HG03025 (cell line): ENCODE results near the gene AHR.

Source experiments
- ATAC-seq: cut with Tn5 transposase; IDR thresholded peaks from one replicate; pipeline ENCODE4 v1.9.1; 2021; ENCODE audit warnings: mild to moderate bottlenecking, moderate library complexity; ENCODE audit not compliant: unreplicated experiment, low FRiP score

The AHR gene

DNA sequence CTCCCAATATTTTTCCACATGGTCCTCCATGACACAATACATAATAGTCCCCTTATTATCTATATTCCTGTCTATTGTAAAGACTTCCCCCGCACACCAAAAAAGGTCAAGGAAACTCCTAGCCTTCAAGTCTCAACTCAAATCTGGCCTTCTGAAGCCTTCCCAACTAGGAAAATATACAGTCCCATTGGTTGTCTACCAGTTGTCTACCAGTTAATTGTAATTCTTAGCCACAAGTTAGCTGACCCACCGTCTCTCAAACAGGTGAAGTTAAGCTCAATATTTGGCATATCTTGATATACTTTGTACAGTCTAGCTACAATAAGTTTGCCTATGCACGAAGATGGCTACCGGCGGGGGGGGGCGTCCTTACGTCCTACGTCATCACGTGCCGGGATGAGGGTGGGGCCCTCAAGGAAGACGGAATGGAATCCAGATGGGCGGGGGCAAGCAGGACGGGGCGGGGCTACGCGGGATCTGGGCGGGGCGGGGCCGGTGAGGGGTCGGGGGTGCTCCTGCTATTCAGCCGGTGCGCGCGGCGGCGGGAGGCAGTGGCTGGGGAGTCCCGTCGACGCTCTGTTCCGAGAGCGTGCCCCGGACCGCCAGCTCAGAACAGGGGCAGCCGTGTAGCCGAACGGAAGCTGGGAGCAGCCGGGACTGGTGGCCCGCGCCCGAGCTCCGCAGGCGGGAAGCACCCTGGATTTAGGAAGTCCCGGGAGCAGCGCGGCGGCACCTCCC lies at the start of gene AHR:
Gene AHR, plus strand, starts transcription at position 551 of the 738 bp plus-strand sequence. CDS start 613 bp downstream, outside the sequence.
- ATAC-seq, result peak; percentile 50

DNA sequence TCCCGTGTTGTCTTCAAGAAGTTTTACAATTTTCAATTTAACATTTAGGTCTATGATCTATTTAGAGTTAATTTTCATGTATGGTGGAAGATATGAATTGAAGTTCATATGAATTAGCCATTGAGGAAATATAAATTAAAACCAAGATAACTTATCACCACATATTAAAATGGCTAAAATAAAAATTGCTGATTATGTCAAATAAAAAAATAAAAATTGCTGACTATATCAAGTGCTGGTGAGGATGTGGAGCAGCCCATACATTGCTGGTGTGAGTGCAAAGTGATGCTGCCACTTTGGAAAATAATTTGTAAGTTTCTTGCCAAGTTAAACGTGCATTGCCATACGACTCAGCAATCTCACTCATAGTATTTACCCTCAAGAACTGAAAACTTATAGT lies 44.6 kb upstream of the AHR start:
- no peak for ATAC-seq

DNA sequence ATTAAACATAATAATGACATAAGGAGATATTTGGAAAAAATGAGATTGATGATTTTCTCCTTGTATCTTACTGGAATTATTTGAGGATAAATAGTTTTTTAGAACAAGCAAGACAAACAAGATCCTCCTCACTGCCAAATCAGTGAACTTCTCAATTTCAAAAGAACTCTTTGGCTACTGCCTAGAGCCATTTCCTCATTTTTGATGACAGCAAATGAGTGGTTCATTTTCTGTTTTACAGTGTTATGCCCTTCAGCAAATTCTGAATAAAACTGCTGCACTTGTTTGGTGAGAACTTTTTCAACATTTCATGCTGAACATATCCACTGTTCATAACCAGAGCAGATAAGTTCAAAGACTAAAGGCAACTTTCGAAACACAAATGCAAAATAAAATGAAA lies 42.5 kb upstream of the AHR start:
- ATAC-seq, result no peak

DNA sequence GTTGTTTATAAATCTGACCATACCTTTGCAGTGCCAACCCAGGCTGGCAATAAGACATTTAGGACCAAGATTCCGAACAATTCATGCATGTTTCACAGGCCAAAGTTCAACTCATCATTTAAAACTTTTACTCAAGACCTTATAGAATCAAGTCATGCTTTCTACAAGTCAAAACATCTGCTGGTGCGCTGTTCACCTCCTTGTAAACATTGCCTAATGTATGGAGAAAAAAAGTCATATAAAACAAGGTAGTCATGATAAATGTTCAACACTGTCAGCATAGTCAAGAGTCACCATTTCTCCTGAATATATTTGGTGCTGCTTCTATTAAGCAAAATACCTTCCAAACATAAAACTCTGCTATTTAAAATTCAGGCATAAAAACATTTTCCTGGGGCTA lies 42.1 kb upstream of the AHR start:
- ATAC-seq, result no peak

DNA sequence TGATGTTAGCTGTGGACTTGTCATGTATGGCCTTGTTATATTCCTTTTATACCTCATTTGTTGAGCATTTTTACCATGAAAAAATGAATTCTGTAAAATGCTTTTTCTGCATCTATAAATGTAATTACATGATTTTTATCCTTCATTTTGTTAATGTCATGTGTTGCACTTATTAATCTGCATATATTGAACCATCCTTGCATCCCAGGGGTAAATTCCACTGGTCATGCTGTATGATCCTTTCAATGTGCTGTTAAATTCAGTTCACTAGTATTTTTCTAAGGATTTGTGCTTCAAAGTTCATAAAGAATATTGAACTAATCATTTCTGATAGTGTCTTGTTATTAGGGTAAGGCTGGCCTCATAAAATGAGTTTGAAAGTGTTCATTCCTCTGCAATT lies 31.9 kb upstream of the AHR start:
- no peak for ATAC-seq

DNA sequence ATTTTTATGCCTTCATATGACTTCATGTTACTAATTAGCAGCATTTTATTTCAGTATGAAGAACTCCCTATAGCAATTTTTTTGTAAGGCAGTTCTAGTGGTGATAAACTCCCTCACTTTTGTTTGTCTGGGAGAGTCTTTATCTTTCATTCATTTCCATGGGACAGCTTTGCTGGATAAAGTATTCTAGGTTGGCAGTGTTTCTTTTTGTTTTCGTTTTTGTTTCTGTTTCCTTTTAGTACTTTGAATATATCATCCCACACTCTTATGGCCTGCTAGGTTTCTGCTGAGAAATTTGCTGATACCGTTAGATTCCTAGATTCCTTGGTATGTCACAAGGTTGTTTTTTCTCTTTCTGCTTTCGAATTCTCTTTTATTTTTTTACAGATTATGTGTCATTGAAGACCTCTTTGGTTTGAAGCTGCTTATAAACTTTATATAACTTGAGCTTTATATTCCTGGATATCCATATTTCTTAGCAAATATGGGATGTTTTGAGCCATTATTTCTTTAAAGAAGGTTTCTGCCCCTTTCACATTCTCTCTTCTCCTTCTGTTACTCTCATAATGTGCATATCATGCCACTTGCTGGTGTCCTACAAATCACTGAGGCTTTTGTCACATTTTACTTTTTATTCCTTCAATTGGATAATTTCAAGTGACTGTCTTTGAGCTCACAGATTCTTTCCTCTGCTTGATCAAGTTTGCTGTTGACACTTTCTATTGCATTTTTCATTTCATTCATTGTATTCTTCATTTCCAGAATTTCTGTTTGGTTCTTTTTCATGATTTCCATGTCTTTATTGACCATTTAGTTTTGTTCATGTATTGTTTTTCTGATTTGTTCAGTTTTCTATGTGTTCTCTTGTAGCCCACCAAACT lies 28.9 kb upstream of the AHR start:
- no peak for ATAC-seq

DNA sequence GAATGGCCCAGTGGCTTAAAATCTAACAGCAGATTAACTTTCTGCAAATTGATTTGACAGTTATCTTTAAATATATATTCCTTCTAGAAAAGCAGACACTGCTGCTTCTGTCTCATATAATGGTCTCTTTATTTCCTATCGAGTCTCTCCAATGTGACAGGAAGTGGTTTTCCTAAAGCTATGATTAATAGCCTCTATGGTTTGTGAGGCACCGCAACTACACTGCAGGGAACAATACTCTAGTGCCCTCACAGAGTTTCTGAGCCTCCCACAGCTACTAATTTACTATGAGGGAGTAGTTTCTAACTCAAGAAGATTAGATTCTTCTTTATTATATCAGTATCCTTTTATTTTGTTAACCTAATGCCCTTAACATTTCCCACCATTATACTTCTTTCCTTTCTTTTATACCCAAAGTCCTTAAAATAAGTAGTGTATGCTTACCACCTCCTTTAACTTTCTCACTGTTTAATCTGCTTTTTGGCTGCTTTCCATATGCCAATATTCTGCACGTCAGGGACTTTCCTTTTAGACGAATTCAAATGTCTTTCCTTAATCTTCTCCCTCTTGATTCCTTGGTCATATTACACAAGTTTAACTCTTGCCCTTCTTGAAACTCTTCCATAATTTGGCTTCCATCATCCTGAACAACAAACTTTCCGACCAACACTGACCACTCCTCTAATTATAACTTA lies 23.8 kb upstream of the AHR start:
- ATAC-seq, result no peak

DNA sequence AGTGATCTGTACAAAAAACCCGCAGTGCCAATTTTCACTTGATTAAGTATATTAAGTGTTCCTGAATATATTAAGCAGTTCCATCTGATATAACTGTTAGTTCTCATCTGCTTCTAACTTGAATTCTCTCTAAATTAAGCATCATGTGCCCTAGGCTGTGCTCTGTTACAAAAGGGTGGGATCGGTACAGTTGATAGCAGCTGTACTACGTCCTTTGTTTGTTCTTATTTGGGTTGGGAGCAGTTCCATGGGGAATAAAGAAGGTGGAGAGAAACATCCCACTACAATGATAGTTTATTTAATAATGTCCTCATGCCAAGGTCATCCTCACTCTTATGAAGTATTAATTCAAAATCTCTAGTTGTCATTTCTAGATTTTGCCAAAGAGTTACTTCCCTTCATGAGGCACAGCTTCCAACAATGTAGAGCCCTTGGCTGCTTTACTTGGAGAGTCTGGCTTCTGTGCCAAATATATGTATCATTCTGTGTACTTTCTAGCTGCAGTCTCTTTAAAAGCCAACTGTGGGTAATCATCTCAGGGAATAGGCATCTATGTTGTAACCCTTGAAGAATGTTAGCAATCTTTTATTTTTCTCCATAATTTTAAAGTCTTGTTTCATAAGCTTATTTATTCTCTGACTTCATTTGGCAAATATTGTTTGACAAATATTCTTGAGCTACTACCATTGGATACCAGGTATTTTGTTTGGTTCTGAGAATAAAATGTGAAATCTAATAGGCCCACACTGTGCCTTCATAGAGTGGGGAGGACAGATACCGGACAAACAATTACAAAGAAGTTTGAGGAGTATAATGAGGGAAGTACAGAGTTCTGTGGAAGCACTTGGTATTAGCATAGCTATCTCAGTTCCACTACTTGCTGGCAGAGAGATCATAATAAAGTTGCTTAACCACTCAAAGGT lies 22.4 kb upstream of the AHR start:
- ATAC-seq, result no peak

DNA sequence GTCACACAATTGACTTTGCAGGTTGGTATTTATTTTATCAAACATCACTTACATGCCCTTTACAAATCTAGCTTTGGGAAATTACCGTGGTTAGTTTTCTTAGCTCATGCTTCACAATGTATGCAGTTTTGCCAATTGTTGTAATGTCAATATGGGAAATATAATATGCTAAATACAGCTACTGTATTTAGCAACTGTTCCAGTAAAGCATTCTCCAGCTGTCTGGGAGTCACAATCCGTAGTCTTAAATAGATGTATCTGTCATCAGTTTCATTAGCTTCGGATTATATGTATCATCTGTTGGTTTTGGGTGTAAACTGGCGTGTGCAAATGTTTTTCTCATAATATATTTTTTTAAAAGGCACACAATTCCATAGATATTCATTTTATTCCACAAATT lies 19.4 kb upstream of the AHR start:
- ATAC-seq, result no peak

DNA sequence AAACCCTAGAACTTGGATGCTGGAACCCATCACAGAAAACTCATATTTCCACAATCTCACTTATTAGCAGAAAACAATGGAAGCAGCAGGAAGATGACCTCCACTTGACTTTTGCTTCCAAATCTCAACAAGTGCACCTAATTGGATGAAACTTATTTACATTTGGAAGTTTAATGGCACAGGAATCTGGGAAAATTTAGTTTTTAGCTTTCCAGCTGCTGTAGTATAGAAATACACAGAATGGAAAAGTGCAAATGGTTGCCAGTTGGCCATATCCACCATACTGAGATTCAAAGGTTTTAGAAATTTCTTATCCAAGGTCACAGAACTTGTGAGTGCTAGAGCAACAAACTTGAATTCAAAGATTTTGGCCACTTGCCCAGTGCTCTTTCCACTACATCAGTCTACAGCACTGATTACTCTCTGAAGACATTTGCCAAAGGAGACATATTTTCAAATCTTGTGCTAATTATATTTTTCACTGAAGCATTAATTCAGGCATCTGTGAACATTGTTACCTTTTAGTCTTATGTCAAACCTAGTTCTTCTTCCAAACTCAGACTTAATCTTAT lies 9.3 kb upstream of the AHR start:
- no peak for ATAC-seq

DNA sequence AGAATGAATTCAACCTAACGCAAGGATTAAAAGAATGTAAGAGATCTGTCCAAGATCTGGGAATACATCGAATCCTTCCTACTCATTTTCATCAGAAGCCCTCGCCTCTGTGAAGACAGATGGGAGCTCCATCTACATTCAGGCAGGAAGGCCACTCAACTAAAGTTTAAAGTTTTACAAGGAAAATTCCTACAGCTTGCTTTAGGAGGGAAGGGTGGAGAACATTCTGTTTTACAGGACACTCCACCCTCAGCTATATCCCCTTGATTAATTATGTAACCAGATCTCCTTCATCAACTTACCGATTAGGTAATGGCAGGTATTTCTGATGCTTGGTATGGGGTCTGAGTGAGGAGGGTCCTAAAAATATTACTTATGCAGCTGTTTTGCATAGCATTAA lies 5.6 kb upstream of the AHR start:
- ATAC-seq, result no peak

DNA sequence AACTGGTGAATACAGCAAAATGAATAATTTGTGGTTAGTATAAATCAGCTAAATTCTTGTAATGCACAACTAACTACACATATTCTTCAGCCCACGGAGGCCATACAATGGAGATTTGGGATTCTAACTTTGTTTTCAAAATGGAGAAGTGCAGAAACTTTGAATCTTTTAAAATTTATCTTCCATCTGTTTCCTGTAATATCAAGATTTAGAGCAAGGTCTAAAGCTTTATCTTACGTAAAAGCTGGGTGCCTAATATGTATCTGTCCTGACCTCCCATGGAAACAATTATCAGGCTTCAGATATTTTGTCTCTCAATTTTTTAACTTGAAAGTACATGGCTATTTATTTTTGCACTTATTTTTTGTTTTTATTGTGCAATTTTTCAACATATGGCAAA lies 5.0 kb upstream of the AHR start:
- no peak for ATAC-seq

DNA sequence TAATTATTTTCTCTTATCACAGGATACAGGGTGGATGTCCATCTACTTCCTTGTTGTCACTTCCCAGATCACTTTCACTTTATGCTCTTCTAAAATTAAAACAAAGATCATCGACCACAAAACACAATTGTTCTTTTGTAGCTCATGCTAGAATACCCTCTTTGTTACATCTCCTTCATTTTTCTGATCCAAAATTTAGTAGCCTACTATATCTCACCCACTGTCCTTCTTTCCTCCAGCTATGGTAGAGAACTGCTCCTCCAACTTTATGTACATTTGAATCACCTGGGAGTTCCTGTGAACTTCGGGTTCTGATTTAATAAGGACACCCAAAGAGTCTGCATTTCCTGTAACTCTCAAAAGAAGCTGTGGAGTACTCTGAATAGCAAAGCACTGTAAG lies 1.2 kb upstream of the AHR start:
- ATAC-seq, result no peak

DNA sequence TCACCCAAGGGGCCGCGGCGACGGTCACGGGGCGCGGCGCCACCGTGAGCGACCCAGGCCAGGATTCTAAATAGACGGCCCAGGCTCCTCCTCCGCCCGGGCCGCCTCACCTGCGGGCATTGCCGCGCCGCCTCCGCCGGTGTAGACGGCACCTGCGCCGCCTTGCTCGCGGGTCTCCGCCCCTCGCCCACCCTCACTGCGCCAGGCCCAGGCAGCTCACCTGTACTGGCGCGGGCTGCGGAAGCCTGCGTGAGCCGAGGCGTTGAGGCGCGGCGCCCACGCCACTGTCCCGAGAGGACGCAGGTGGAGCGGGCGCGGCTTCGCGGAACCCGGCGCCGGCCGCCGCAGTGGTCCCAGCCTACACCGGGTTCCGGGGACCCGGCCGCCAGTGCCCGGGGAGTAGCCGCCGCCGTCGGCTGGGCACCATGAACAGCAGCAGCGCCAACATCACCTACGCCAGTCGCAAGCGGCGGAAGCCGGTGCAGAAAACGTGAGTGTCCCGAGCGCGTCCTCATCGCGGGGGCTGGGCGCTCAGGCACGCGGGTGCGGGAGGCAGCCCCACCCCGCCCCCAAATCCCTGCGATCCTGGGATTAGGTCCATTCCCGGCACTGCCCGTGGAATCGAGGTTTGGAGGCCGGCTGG lies 509 bp downstream of the AHR start:
- ATAC-seq, result peak; percentile 32

DNA sequence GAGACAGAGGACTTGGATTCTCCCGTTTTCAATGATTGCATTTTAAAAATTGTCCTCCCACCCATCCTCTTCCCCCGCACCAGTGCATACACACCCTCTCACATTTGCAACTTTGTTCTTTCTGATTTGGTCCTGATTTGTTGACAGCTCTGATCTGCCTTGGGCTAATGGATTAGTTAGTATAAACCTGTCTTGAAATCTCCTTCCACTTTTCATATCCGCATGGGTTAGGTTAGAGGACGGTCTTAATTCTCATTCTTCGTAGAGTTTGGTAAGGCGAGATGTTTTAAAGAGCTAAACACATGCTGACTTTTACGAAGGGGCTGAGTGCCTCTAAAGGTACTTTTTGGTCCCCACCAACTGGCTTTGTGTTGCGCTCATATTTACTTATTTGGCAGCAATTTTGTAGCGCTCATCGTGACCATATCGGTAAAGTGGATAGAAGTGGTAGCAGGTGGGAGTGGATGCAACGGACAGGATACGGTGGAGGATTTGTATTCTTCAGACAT lies 1.1 kb downstream of the AHR start:
- ATAC-seq, result peak; percentile 1

DNA sequence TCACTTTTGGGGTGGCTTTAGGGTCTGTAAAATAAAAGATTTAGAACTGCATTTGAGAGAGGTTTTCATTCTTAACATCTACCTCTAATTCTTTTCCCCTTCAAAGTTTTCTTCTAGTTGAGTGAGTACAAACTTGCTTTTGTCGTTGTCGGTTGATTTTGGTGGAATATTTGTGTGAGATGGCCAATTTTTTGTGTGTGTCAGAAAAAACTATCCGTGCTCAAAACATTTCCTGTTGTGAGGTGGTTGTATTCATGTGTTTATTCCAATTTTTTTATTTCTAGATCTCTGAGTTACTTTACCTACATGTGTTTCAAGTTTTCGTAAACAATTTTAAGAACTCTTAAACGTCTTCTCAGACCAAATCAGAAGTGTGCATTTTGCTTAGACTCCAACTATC lies 1.6 kb downstream of the AHR start:
- no peak for ATAC-seq

DNA sequence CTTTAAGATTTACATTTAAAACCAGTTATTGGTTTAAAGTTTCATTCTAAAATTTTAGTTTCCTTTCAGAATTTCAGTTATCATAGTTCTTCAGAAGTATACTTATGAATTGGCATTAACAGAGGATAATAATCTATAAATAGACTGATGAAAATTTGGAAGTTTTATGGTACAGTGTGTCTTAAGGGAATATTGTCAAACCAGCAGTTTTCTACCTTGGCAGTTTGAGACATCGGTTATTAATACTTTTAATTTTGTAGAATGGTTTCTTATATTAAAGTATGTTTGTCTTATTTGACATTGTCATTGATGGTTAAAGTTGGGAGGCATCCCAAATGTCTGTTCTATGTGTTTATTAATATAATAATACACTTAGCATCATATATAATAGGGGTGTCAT lies 2.0 kb downstream of the AHR start:
- ATAC-seq, result no peak

DNA sequence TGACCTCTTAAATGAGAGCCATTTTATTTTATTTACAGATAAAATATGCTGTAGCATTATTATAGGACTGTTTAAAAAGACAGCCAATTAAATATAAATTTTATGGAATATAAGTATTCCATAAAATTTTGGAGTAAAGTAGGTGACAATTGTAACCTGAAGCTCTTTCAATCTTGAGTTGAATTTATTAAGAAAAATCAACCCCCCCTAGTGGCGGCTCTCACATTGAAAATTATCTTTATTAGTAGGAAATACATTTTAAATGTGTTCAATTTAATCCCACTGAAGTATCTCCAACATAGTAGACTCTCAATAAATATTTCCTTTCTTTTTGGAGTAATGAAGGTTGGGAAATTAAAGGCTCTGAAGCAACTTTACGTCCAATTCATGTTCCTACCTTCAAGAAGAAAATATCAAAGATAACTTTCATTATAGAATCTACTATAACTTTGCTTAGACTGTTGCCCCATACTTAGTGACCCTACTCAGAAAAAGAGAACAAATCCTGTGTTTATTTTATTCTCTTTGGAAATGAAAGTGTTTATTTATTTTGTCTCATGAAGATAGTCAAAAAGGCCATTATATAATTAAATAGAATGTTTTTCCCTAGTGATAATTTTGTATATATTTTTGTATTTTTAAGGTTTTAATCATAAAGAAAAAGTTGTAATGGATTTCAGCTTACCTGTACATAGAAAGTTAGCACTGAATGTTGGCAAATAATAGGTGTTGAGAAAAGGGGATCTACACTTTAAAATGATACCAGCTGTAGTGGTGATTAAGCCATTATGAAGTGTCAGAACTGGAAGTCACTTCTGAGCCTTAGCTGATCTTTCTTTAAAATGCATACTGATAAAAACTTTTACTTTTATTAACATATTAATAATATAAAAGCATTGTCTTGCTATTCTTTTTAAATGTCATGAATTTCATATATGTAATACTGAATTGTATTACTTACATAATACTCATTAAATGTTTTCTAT lies 3.3 kb downstream of the AHR start:
- no peak for ATAC-seq
